GM12891 (cell line): ENCODE results near the gene USP44.

Experiments
- PAX5 ChIP-seq: IDR thresholded peaks from 2 replicates; pipeline ENCODE4 v1.6.1; 2011; ENCODE audit warnings: low read length, moderate library complexity, mild to moderate bottlenecking; ENCODE audit not compliant: insufficient read depth, severe bottlenecking
- POU2F2 ChIP-seq: IDR thresholded peaks from 2 replicates; pipeline ENCODE4 v1.6.1; 2011; ENCODE audit warnings: low read depth, mild to moderate bottlenecking, control low read depth, low read length, moderate library complexity

GRCh38 chr12:95497031-95497430 lies 54.2 kb downstream of the USP44 start:
- TF ChIP-seq POU2F2, result no peak
- TF ChIP-seq PAX5, result no peak
